Suppressor macrophage treated with lipopolysaccharide for 4 hours (primary cell): ENCODE measurements around the gene ABCG2.
A peak's percentile ranks its signal among the peaks of the same experiment; 100 is the strongest.
"Not testable (repeated sequence)": the region's sequence is repeated elsewhere in the genome, so short reads cannot be mapped to it uniquely, and the experiment has no call there.

Source experiments
- DNase-seq: peaks from one replicate; pipeline ENCODE4 v3.0.0-alpha.2; 2020

Gene ABCG2

DNA sequence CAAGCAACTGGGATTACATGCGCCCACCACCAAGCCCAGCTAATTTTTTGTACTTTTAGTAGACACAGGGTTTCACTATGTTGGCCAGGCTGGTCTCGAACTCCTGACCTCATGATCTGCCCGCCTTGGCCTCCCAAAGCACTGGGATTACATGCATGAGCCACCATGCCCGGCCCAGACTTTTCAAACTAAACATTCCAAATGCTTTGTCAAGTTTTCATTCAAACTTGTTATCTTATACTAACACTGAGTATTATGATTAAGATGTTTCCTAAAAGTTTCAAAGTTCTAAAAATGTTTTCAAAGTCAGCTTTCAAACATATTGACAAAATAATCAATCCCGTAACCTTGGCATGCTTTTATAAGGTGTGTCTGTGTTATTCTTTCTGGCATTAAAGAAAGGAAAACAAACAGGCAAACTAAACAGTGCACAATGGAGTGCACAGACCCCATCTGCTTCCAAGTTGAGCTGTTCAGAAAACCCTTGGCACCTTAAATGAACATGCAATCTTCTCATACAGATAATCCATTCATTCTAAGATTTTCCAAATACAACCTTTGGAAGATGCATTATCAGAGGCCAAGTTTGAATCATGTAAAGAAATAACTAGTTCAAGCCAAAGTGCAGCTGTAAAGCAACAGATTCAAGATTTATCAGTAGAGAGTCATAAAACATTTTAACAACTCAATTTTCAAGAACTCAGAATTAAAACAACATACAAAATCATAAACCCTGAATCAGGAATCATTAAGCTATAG is 49.1 kb downstream of the ABCG2 start:
- no peak for DNase-seq

DNA sequence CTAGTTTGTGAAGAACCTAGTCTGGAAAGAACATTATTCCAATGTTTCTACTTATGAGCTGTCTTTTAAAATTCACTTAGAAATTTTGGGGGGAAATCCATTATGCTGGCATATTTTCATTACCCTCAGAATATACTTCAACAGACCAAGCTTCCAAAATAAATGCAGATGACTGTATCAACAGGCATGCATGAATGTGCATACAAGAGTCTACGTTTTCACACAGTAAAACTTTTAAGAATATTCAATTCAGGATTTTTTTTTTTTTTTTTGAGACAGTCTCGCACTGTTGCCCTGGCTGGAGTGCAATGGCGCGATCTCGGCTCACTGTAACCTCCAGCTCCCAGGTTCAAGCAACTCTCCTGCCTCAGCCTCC is 49.7 kb downstream of the ABCG2 start:
- no peak for DNase-seq

DNA sequence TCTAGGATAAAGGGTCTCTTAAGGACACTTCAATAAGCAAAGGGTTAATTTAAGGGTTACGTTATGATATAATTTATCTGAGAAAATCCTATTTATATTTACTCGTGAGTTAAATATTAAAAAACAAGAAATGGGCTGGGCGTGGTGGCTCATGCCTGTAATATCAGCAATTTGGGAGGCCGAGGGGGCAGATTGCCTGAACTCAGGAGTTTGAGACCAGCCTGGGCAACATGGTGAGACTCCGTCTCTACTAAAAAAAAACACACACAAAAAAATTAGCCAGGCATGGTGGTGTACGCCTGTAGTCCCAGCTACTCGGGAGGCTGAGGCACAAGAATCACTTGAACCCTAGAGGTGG is 50.4 kb downstream of the ABCG2 start:
- DNase-seq = not testable (repeated sequence)

DNA sequence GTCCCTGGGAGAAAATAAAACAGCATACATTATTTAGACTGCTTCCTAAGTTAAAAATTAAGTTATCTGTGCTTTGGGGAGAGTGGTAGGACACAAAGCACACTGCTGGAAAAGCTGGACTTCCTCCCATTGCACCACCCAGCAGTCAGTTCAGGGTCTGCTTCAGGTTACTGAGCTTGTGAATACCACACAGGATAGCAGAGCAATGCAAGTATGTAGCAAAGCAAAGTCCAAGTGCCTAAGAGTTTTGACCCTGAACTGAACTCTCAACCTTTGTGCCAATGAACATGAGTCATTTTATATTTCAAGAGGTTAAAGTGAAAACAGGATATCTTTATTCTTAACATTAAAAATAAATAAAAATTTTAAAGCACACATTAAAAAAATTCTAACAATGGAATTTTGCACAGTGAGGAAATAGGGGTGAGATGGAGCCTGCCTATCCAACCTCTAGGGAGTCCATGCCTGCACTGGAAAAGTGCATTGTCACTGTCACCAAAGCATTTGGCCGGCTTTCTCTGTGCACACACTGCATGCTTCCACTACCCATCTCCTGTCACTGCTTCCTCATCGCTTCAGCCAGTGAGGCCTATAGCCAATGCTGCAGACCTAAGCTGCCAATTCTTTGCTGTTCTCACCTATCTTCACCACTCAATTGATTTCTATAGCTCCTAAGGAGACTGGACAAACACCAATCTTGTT is 50.9 kb downstream of the ABCG2 start:
- DNase-seq = peak; percentile 19

DNA sequence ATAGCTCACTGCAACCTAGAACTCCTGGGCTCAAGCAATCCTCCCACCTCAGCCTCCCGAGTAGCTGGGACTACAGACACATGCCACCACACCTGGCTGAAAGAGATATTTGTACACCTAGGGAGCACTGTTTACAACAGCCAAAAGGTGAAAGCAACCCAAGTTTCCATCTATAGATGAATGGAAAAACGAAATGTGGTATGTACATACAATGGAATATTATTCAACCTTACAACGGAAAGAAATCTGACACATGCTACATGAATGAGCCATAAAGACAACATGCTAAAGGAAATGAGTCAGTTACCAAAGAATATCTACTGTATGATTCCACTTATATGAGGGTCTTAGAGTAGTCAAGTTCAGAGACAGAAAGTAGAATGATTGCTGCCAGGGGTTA is 52.2 kb downstream of the ABCG2 start:
- DNase-seq = no peak

DNA sequence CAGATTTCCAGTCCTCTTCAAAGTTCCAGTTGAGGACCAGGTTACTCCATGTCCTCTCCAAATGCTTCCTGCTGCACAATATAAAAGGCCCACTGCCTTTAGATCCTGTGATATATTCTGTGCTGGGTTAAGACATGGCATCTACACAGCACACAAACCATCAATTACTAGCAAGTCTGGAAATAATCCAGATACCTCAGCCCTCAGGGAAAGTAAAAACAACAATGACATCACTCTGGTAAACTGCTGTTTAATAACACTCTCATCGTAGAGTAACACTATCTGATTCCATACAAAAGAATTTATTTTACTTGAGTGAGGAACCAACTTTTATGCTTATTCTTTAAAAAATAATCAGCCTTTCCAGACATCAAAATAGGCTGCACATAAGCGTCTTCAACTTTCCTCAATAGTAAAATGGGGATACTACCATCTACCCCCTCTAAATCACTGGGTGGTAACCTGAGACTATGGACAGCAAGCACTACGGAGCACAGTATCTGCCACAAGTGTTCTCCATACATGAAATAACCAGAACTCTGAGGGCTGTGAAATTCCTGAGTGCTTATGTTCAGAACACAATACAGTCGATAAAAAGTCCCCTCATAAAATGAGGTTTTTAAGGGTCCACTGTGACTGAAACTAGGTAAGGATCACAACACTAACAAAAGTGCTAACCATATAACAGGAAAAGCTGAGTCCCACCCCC is 53.4 kb downstream of the ABCG2 start:
- no peak for DNase-seq

DNA sequence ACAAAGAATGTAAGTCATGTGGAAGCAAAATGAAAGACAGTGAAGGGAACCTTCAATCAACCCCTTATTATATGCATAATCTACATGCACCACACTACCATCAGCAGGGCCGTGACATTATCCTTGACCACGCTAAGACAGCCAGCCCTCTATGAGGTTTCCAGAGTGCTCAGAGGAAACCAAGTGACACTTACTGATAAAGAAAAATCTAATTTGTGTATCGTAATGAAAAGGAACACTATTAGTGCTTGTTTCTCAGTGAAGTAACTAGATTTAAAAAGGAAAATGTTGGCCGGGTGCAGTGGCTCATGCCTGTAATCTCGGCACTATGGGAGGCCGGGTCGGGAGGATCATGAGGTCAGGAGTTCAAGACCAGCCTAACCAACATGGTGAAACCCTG is 56.4 kb downstream of the ABCG2 start:
- no peak for DNase-seq

DNA sequence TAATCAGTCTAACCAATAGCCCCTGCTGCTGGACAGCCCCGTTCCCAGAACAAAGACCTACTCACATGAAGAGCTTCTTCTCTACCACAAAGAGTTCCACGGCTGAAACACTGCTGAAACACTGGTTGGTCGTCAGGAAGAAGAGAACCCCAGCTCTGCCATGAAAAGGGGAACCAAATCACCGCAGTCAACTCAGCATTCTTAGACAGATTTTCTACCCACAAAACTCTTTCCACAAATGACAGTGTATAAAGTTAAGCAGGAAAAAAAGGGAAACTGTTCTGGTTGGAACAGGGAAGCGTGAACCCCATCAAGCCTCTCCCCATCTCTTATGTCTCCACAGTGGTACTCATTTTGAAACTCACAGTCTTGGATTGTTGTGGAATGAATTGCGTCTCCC is 57.3 kb downstream of the ABCG2 start:
- DNase-seq = peak; percentile 66

DNA sequence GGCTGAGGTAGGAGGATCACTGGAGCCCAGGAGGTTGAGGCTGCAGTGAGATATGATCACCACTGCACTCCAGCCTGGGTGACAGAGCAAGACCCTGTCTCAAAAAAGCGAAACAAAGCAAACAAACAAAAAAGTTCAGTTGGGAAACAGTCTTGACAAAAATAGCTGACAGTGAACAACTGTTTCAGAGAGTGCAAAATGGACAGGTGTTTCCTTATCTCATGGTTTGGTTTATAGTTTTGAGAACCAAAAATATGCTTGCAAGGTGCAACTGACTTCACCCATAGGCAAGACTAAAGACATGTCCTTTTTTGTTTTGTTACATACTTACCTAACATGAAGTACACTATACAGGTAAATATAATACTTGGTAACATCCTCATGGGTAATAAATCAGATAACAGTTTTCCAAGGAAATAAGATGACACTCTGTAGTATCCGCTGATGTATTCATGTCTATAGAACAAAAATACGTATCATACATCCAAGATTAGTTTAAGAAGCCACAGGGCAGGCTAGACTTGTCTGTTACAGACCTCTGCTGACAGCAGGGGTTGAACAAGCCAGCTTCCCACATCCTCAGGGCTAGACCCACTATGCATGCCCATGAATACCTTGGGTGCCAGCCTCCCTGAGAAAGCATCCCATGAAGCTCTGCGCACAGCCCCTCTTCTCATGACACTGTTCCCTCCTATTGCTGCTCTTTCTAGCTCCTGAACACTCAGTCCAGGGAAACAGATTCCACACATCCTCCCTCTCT is 59.3 kb downstream of the ABCG2 start:
- no peak for DNase-seq

DNA sequence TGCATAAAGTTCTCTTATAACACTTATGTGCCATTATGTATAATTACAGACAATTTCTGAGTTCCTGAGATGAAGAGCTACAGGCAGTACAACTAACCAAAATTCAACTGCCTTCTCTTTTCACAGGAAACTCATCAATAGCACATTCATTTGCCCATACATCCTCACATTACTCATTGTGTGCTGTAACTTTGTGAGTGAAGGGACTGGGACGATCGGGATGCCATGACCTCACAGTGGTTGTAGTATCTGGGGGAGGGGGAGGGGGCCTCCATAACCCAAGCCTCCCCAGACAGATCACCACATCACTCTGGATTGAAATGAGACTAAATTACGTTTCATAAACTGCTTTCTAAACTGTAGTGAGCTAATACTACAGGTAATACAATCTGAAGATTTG is 60.7 kb downstream of the ABCG2 start:
- DNase-seq = no peak

DNA sequence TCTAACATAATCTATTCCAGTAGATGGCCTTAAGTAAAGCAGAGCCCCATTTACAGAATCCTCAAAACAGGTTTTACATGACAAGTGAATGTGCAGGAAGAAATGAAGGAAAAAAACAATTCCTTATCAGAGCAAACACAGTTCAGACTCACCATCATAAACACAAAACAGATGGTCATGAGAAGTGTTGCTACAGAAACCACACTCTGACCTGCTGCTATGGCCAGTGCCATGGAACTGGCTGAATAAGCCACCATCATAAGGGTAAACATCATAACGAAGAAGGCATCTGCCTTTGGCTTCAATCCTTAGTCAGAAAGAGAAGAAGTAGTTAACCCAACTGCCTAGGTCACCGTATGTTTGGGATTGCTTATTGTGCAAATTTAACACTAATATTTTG is 61.1 kb downstream of the ABCG2 start:
- no peak for DNase-seq

DNA sequence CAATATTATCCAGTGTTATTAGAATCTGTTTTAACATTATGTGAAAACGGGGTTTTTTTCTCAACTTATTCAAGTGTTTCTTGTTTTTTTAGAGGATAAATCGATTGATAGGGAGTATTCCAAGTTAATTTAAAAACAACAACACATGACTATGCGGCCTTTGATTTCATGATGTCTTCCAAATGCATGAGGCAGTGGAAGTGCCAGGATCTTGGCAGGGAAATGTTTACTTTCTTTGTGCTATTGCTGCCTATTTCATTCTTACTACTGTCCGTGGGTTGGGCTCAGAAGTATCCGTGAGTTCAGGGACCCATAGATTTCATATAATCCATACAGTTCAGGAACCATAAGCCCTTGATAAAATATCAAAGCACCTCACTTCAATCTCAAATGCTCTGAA is 64.6 kb downstream of the ABCG2 start:
- no peak for DNase-seq

DNA sequence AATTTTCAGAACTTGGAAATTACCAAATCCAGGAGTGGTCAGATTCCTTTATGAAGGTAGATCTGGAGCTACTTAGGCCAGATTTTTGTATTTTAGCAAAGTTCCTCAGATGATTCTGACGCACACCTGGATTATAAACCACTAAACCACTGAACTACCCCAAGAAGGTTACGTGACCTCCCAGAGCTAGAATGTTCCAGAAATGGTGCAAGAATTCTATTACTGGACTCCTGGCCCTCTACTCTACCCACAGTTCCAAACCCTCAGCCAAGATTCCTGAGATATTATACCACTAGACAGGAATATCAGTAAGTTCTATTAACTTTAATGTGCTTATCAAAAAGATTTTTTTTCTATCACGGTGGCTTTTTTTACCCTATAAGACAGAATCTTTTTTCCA is 67.1 kb downstream of the ABCG2 start:
- DNase-seq = no peak

DNA sequence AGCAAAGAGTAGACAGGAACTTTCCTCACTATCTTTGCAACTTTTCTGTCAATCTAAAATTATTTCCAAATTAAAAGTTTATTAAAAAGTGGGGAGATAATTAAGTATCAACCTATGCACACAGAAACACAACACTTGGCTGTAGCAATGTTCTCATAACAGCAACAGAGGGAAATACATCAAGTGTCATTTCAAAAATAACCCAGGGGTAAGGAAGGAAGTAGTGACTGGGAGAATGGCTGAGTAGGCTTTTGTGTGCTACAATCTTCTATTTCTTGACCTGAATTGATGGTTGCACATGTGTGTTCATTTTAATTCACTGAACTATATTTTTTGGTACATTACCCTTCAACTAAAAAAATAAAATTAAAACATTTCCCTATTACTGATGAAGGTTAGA is 67.5 kb downstream of the ABCG2 start:
- DNase-seq = peak; percentile 5

DNA sequence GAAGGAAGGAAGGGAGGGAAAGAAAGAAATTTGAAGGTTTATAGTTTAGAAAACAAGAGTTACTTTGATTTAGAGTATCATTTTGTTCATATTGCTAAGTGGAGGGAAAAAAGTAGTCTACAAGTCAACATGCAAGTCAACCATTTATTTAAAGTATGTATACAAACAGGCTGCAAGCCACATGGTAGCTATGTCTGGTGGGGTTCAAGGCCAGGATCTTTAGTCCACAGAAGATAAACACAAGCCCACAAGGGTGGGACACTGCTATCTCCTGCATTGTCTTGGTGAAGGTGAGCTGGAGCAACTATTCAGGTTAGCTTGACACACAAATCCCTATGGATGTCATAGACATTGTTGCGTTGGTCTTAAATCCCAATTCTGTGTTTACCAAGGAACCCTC is 71.4 kb downstream of the ABCG2 start:
- DNase-seq = no peak

DNA sequence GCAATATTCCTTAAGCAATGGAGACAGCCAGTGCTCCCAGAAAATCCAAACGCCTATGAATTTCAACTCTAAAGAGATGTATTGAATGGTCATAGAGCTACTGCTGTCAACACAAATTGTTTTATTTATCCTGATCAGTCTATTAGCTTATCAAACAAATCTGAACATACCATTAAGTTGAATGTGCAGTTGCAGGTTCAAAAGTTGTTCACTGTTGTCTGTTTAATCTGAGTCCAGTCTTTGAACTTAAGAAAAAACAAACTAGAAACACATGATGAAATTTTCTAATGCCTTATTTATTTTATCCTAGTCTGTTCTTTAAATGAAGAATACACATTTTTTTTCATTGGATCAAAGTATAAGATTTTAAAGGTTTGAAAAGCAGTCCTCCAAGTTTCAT is 77.8 kb downstream of the ABCG2 start:
- DNase-seq = no peak

DNA sequence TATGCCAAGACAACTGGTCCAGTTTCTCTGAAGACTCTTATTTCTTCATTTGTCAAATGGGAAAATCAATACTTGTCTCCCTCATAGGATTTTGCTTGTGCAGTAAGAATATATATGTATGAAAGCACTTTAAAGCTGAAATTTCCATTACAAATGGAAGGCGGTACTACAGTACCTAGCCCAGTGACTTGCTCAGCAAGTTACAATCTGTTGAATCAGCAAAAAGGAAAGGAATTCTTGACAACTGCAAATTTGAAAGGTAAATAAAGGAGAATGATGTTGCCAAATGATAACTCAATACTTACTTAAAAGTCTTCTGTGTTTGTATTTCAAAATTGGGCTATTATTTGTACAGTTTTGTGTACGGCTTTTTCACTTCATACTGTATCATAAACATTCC is 79.9 kb downstream of the ABCG2 start:
- DNase-seq = no peak

DNA sequence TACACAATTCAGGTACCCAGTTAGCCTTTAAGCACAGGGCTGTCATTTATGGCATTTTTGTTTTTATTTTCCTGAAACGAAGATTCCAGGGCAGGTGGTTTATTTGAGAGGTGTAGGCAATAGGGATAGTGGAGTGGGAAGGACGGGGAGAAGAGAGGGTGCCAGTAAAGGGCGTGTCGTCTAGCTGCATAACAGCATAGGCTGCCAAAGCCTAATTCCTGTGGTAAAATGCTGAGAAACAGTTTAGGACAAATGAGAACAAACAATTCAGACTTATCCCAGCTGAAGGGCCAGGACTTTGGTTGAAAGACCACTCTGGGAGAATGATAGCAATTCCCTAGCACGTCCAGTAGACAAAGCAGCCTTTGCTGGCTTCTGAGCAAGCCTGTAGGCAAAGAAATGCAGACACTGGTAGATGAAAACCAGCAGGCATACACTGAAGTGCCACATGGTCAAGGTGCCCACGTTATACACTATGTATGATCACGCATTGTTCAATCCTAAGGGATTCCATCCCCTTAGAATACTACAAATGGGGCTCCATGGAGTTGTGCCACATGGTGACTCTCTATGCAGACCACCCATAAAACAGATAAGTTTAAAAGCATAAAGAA is 80.4 kb downstream of the ABCG2 start:
- no peak for DNase-seq

DNA sequence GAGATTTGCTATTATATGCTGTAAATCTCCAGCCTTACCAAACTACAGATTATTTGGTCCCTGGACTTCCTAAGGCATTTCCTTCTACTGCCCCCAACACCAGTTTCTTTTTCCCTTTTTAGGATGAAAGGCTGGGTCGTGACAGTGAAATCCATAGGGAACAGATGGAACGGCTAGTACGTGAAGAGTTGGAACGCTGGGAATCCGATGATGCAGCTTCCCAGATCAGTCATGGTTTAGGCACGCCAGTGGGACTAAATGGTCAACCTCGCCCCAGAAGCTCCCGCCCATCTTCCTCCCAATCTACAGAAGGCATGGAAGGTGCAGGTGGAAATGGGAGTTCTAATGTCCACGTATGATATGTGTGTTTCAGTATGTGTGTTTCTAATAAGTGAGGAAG is 83.1 kb downstream of the ABCG2 start:
- no peak for DNase-seq

DNA sequence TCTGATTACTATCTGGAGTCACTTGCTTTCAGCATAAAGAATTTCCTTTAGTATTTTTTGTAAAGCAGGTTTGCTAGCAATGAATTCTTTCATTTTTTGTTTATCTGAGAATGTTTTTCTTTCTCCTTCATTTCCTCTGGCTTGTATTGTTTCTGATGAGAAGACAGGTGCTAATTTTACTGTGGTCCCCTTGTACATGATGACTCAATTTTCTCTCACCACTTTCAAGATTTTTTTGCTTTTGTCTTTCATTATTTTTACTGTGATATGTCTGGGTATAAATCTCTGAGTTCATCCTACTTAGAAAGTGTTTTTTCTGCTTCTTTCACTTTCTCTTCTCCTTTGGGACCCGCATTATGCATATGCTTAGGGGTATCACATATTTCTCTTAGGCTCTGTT is 88.4 kb downstream of the ABCG2 start:
- no peak for DNase-seq

DNA sequence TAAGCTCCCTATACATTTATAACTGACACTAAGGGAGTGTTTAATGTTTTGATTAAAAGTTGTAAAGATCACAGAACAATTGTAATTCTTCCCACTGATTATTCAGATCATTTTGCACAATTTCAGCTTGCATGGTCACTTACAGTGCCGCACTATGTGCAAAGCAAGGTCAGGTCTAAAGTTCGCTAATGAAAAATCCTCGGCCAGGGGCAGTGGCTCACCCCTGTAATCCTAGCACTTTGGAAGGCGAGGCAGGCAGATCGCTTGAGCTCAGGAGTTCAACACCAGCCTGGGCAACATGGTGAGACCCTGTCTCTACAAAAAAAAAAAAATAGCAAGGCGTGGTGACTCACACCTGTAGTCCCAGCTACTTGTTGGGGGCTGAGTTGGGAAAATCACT is 94.0 kb downstream of the ABCG2 start:
- no peak for DNase-seq

DNA sequence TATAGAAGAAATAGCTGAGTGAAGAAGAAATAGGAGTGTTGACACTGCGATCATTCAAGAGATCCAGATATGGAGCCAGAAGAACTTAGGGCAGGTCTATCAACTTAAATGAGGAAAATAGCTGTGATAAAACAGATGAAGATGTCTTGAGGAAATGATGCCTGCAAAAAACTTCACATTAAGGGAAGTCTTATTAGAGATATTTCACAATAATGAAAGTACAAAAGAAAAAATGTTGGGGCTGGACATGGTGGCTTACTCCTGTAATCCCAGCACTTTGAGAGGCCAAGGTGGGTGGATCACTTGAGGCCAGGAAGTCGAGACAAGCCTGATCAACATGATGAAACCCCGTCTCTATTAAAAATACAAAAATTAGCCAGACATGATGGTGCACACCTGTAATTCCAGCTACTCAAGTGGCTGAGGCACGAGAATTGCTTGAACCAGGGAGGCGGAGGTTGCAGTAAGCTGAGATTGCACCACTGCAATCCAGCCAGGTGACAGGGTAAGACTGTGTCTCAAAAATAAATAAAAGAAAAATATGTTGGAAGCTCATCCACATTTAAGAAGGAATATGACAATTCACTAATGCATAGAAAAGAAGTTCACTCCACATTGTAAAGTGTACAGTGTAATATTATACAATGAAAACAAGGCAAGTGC is 94.7 kb downstream of the ABCG2 start:
- peak; percentile 13 for DNase-seq

DNA sequence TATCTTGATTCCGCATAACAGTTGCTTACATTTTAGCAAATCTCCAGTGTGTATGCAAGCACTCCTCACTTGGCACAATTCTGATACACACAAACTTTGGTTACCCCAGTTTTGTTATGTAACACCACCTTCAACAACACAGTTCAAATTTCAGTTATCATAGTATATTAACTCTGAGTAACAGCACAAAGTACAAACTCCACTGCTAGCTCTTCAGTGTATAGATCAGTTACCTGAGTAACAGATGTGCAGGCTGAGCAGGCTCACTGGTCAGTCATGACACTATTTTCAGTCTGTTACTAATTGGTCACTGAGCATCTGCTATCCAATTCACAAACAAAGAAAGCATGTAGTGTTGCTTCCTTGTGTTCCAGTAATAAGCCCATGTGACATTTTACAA is 95.6 kb downstream of the ABCG2 start:
- DNase-seq = no peak
